Posterior vena cava (tissue), 2 donors: Measurements from ENCODE around the gene C5orf63. TPM values are rescaled to one million over a fixed set of nuclear protein-coding genes. Genes with fewer than 3 reads are reported as not detected.
"Not testable (repeated sequence)": the region's sequence is repeated elsewhere in the genome, so short reads cannot be mapped to it uniquely, and the experiment has no call there.

ENCODE experiments used
- DNase-seq: peaks from one replicate; pipeline ENCODE4 v3.0.0-alpha.2; 2020; ENCODE audit warnings: low spot score
- intact Hi-C, 2 donors: fragments of 100-400 bp; cut with DNase I; formaldehyde crosslinking; loops; one replicate each; pipeline versions ENCODE4 v1.14.1 to v1.14.2; 2022 to 2023
- total RNA-seq, 2 donors: library from RNA; stranded (reverse); fragmentation: NEBNext Ultra II Directional; extraction: Animal tissue kit (Norgen Biotek cat#: 25700); gene quantifications; one replicate each; pipeline ENCODE4 v1.2.1, GENCODE V29; 2021
- donor health status: DM: yes; HTN: yes; CAD: no.
- donor health status: DM: yes; HTN: yes; CAD: no.

Gene C5orf63
- total RNA-seq, 2 donors from 2014 or later: 3.3 to 4.2 TPM

DNA sequence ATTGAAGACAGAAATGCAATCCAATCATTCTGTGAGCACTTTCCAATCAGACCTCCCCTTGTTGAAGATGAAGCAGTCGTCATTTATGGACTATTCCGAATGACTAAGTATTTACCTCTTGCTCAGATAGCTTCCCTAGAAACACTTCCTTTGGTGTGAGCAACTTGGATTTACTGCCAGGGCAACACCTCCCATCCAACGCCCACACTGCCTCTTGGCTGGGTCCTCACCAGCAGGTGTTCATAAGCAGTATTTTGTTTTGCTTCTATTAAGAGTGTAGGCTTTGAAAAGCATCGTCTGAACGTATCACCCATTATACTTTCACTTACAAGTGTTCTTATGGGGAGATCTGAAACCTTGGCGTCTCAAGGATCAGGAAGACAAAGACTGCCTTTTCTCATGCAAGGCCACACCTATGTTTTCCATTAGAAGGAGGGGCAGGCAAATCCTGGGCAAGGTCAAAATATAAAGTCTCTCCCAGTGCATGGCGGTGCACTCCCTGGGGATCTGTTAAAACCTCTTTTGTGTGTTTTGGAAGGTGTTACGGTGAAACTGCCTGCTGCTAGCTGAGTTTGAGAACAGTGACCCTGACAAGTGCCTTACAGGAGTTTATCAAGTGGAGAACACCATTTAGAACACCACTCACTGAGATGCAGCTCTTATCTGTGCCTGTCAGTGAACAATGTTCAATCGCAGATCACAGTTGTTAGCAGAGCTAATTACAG, 32.3 kb downstream of the C5orf63 start:
- no peak for DNase-seq
- intact Hi-C loops: no loop called here

DNA sequence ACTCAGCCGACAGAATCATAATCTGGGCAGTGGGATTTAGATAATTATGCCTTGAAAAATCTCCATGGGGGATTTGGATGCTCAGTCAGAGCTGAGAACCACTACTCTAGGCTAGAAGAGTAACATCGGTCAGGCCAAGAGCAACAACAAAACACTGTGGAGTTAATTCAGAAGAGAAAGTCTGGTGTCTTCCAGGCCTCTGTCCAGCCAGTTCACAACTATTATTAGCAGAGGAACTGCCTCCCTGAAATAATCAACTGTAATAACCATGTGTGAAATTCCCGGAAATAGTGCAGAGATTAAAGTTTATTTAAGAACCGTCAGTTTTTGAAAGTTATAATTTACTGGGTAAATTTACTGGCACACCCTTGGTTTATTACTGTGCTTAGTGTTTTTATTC, 34.8 kb downstream of the C5orf63 start:
- DNase-seq: no peak
- intact Hi-C loops: no loop called here

DNA sequence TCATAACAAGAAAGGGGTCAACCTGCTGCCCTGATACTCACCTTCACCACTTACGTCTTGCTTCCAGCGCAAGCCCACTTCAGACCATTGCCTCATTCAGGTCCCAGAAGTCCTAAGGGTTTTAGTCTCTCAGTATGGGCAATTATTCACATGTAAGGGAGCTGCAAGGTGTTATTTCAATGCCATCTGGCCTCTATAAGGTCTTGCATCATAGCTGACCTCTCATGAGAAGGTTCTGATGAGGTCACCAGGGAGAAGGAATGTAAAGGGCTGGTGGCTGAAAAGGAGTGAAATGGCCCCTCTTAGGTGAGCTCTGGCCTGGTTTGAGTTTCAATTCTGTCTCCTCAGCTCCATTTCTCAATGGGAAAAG, 41.5 kb downstream of the C5orf63 start:
- DNase-seq: no peak
- intact Hi-C loops: no loop called here

DNA sequence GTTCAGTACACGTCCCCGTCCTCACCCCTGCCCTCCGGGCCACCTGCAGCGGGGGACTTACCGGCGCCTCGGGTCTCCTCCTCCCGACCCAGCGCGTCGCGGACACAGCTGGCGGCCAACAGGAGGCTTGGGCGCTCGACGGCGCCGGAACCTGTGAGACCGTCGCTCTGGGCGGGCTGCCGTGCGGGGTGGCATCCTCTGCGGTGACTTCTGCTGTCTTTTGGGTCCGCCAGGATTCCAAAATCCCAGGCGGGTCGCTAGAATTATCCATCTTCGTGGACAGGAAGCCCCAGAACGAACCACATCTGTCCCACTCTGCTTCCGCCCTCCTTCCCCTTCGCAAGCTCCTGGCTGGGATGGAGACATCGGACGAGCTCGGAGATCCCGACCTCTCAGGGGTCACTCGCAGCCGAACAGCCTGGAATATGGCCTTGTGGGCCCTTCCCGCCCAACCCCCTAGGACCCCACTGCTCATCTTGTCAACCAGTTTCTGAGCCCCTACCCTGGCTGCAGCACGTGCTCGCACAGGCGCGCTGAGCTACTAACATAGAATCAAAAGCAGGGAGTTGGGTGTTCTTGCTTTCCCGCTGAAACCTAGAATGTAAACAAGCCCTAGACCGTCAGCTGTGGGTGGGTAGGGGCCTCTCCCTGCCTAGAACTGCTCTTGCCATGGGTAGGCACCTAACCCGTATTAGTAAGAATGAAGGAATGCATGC, 42.0 kb downstream of the C5orf63 start:
- DNase-seq: peak; percentile 82
- intact Hi-C loops: no loop called here

DNA sequence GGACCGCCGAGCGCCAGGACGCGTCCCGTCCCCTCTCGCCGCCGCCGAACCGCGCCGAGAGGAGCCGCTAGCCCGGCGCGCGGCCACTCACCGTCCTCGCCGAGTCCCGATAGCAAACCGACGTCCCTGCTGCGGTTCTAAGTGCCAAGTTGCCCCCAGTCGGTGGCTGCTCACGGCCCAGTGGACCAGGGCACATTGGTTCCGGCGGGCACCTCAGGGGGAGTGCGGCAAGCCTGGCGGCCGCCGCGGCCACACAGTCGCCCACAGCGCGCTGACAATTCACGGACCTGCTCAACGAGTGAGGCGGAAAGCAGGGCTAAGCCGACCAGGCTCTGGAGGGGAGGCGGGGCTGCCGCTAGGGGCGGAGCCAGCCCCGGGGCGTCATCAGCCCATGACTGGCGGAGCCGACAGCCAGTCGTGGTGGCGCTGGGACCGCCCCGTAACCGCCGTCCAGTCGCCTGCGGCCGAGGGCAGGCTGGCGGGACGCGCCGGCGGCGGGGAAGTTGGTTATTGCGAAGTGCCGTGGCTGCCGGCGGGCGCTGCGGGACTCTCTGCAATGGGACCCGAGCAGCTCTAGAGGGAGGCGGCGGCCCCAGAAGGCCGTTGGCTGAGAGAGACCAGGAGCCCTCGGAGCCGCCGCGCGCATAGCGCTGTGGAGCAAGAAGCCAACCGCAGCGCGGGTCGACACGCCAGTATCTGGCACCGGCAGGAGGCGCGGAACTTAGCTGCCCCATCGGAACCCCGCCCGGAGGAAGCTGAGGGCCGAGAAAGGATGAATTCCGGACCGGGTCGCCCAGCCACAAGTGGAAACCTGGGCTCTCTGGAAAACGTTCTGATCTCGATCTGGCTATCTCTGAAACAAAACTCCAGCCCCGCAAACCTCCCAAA, 42.8 kb downstream of the C5orf63 start, which contains the start of gene MARCHF3:
MARCHF3 (minus strand) TSS at position 300 of the 888 bp plus-strand sequence. CDS start 112,387 bp downstream, outside the sequence.
- intact Hi-C loops: no loop called here

DNA sequence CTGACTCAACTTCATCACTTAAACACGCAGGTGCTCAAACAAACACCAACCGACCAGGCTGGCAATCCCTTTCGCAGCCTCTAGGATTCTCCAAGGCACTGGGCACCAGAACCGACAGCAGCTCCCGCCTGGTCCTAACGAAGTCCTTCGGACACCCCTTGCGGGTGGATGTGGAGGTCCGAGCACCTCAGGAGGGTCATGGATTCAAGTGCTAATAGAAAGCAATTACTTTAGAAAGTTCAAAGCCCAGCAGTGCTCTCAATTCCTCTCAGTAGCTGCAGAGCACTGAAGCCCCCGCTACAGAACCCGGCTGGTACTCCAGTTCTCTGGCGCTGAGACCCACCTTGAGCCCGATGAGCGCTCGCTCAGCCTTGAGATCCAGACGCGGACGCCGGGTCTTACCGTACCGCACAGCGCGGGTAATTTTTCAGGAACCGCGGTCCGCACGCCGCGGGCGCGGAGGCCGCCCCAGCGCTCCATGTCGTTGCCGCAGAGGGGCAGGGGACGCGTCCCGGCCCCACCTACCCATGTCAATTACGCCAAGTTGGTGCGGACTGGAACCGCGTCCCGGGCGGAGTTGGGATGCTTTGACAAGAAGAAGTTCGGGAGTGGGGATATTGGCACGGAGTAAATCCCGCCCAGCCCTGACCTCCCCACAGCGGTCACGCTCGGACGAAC, 43.6 kb downstream of the C5orf63 start:
- DNase-seq: peak; percentile 83
- intact Hi-C loops: no loop called here

More for the DNA sequence above, 42.8 kb downstream of the C5orf63 start, which contains the start of gene MARCHF3:
- peak; percentile 98 for DNase-seq

DNA sequence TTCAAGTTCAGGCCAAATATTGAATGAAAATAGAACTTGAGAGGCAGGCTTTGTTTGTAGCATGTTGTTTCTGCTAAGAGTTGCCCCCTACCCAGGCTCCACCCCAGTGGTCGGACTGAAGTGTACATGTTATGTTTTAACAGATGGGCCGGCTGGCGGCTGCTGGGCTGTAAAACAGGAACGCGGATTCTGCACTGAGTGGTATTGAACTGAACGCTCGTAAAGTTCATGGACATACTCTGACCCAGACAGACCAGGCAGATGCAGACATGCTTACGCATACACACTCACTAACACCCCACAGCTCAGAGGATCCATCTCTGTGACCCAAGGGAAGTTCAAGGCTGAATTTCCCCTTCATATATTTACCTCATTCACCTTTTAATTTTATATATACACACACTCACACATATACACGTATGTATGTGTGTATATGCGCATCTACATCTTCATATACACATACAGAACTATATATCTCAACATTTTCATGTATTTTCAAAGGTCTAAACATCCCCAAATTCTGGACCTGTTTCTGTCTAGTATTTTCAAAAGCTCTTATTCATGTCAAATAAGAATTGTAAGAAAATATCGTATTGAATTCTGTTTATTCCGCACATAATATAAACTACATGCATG, 44.4 kb downstream of the C5orf63 start:
- intact Hi-C loops: no loop called here
- no peak for DNase-seq

DNA sequence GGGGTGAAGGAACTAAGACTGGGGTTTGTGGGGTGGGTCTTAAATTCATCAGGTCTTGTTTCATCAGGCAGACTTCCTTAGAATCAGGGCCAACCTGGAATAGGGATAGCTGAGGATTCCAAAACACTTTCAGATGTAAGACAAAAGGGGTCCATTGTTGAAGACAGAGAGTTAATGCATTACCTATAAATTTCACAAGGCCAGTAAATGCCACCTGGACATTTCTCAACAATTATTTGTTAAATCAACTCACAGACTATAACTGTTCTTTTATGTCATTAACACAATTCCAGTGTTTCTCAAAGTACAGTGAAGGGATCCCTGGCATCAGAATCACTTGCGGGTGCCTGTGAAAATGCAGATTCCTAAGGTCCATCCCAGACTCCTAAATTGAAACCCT, 45.8 kb downstream of the C5orf63 start:
- intact Hi-C loops: no loop called here
- no peak for DNase-seq

DNA sequence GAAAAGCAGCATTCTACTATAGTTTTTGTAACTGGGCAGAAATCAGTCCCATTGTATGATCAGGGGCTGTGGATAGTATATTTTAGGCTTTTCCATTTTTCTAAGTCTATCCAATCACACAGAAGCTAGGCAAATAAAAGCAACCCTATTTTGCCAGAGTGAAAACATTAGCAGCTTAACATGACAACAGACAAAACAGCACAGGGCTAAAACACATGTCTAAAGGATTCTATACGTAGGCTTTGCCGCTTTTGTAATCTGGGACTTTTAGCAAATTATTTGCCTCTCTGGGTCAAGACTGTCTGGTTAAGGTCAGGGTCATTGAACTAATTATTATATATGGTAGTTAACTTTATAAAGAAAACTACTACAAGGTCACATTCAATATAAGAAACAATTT, 47.1 kb downstream of the C5orf63 start:
- intact Hi-C loops: no loop called here

DNA sequence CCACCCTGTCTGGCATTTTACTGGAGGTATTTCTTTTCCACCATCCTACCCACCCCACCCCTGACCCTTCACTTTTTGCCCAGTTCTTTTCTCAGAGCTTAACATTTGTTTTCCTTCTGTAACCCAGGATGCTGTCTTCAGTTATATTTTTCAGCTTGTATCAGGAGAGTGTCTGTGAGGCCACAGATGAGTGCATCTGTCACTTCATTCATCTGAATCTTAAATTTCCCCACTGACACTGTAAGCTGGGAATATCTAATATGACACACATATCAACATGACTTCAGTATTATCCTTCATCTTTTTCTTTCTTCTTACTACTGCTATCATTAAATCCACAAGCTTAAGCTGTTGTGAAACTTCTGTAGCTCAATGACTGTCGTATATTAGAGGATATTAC, 47.8 kb downstream of the C5orf63 start:
- DNase-seq: no peak
- intact Hi-C loops: no loop called here

More for the DNA sequence above, 47.1 kb downstream of the C5orf63 start:
- DNase-seq: no peak

DNA sequence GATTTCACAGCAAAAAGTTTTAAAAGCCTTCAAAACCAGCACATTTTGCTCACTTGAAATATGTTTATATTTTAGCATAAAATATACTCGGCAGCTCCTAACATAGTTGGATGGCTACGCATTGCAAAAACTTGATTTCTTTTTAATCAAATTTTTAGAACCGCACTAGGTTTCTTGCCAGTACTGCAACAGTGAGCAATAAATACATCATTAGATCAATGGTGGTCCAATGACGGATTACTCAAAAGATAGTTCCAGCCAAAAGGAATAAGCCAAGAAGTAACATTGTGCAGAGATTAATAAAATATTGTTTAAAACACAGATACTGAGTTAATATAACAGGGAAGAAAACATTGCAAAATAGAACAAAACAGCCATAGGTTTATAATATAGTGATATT, 48.5 kb downstream of the C5orf63 start:
- intact Hi-C loops: no loop called here
- no peak for DNase-seq

DNA sequence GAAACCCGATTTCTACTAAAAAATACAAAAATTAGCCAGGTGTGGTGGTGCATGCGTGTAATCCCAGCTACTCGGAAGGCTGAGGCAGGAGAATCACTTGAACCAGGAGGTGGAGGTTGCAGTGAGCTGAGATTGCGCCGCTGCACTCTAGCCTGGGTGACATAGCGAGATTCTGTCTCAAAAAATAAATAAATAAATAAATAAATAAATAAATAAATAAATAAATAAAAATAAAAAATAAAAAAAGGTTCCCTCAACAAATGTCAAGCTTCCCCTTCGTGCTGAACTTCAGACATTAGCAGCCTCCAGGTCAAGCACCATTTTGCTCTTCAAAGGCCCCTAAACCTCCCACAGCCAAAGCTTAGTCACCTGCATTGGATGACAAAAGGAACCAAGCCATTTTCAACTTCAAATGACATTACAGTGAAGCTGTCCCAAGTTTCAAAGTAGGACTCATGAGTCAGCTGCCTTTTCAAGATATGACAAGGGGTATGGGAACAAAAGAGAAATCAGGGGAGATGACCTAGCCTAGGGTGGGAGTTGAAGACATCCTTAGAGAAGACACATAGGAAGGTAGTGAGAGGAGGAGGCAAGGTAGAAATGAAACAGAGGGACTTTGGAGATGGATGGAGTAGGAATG, 49.6 kb downstream of the C5orf63 start:
- intact Hi-C loops, DNase-seq: not testable (repeated sequence)

DNA sequence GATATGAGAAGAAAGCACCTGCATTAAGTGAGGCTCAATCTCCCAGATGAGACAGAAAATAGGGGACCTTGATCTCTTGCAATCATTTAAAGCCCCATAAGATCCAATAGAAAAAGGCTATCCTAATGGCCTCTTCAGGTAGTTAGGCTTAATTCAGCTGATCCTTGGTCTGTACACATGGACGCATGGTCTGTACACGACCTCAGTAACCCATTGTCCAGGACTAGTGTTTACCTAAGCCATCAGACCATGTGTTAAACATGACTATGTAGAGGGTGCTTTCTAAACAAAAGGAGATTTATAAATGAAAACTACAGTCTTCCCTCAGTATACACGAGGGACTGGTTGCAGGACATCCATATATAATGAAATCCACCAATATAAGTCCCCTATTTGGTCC, 50.5 kb downstream of the C5orf63 start:
- no peak for DNase-seq
- intact Hi-C loops: no loop called here

DNA sequence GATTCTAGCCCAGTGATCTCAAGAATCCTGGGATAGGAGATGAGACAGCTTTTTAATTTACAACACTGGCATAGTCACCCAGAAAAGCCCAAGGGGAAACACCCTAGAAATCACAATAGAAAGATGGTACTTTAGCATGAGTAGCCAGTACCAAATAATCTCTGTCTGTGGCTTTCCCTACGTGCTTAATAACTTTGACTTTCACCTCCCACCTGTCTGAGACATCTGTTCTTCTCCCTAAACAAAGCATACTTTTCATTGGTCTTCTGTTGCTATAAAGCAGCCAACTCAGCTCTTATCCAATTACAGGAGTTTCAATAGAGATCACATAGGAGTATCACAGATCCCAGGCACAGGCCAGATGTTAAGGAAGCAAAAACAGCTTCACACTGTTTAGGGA, 53.4 kb downstream of the C5orf63 start:
- intact Hi-C loops: no loop called here
- no peak for DNase-seq

DNA sequence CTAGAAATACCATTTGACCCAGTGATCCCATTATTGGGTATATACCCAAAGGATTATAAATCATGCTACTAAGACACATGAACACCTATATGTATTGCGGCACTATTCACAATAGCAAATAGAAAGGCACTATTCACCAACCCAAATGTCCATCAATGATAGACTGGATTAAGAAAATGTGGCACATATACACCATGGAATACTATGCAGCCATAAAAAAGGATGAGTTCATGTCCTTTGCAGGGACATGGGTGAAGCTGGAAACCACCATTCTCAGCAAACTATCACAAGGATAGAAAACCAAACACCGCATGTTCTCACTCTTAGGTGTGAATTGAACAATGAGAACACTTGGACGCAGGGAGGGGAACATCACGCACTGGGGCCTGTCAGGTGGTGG, 56.6 kb downstream of the C5orf63 start:
- intact Hi-C loops, DNase-seq: not testable (repeated sequence)

DNA sequence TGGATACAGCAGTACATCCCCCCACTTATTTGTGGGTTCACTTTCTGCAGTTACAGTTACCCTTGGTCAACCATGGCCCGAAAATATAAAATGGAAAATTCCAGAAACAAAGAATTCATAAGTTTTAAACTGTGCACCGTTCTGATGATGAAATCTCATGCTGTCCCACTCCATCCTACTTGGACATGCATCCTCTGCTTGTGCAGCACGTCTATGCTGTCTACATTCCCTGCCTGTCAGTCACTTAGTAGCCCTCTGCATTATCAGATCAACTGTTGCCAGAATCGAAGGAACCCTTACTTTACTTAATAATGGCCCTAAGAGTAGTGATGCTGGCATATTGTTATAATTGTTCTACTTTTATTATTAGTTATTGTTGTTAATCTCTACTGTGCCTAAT, 57.6 kb downstream of the C5orf63 start:
- intact Hi-C loops: no loop called here
- no peak for DNase-seq

DNA sequence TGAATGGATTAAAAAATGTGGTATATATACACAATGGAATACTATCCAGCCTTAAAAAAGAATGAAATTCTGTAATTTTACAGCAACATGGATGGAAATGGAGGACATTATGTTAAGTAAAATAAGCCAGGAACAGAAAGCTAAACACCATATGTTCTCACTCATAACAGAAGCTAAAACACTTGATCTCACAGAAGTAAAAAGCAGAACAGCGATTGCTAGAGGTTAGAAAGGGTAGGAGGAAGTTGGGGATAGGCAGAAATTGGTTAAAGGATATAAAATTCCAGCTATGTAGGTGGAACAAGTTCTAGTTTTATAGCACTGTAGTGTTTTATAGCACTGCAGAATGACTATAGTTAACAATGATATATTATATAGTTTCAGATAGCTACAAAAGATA, 58.7 kb downstream of the C5orf63 start:
- DNase-seq: no peak
- intact Hi-C loops: no loop called here

DNA sequence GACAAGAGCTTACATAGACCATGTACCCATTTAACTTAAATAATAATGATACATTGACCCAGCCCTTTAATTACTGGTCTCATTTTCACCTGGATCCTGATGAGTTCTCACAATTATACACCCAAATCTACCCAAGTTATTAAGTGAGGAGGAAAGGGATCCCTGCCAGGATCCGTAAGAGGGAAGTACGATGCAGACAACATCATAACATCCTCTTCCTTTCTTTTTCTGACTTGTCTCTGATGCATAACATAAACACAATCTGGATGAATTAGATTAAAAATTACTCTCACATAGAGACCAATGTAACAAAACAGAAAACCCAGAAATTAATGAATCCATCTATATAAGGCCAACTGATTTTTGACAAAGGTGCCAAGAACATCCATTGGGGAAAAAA, 59.9 kb downstream of the C5orf63 start:
- intact Hi-C loops: no loop called here
- no peak for DNase-seq
